Choroid plexus epithelial cell (primary cell): Measurements from ENCODE around the gene MAD1L1.

Experiments
- DNase-seq: peaks from one replicate; pipeline ENCODE4 v3.0.0-alpha.2; 2010; ENCODE audit warnings: low read depth
- H3K4me3 ChIP-seq: 2 replicates; pipeline ENCODE4 v1.5.1; 2011; ENCODE audit warnings: low read depth, mild to moderate bottlenecking, control low read depth, low read length, moderate library complexity
- TF ChIP-seq, protein P1 (sequence below): conservative IDR thresholded peaks from 2 replicates; pipeline ENCODE4 v1.5.1; 2011; ENCODE audit warnings: low read depth, mild to moderate bottlenecking, control low read depth, inconsistent platforms, low read length, moderate library complexity

MAD1L1 gene

DNA sequence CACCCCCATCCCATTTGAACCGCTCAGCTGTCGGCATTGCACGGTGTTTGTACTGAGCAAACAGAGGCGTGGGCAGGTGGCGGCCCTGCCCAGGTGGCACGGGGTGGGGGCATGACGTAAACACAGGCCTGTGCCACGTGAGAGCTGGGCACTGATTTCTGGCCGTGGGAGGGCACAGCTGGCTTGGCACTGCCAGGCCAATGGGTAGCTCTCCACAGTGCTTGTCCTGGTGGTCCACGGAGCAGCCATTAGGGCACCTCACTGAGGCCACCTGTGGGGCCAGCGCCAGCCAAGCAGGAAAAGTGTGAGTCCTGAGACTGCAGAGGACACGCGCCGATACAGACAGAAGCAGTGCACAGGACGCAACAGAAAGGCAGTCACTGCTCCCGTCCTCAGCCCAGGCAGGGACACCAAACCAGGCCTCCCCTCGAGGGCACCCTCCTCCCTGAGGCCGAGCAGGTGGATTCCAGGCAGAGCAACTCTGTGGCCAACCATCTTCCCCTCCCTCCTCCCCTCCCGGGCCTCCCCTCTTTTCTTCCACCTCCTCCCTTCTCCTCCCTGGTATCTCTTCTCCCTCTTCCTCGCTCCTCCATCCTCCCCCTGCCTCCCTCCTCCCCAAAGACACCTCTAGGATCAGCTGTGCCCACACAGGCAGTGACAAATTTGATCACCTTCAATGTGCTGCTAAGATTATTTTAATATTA lies 303.9 kb downstream of the MAD1L1 start:
- DNase-seq = no peak

GRCh38 chr7:1927937-1928644 lies 304.7 kb downstream of the MAD1L1 start:
- no peak for DNase-seq
- no peak overlapping the region for H3K4me3 ChIP-seq
- TF ChIP-seq, protein P1, sequence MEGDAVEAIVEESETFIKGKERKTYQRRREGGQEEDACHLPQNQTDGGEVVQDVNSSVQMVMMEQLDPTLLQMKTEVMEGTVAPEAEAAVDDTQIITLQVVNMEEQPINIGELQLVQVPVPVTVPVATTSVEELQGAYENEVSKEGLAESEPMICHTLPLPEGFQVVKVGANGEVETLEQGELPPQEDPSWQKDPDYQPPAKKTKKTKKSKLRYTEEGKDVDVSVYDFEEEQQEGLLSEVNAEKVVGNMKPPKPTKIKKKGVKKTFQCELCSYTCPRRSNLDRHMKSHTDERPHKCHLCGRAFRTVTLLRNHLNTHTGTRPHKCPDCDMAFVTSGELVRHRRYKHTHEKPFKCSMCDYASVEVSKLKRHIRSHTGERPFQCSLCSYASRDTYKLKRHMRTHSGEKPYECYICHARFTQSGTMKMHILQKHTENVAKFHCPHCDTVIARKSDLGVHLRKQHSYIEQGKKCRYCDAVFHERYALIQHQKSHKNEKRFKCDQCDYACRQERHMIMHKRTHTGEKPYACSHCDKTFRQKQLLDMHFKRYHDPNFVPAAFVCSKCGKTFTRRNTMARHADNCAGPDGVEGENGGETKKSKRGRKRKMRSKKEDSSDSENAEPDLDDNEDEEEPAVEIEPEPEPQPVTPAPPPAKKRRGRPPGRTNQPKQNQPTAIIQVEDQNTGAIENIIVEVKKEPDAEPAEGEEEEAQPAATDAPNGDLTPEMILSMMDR = no peak

More for the DNA sequence above, 303.9 kb downstream of the MAD1L1 start:
- TF ChIP-seq, protein P1 = no peak
- H3K4me3 ChIP-seq = no peak overlapping the region

GRCh38 chr7:1926908-1927306 lies 305.8 kb downstream of the MAD1L1 start:
- TF ChIP-seq, protein P1 = no peak
- DNase-seq = no peak
- H3K4me3 ChIP-seq = no peak overlapping the region

- TF ChIP-seq, protein P1 = no peak
- no peak overlapping the region for H3K4me3 ChIP-seq
- no peak for DNase-seq
These were observed 306.5 kb downstream of the MAD1L1 start for GRCh38 chr7:1925973-1926907.

GRCh38 chr7:1925349-1925748 lies 307.4 kb downstream of the MAD1L1 start:
- no peak overlapping the region for H3K4me3 ChIP-seq
- TF ChIP-seq, protein P1 = peak; percentile 27
- no peak for DNase-seq

DNA sequence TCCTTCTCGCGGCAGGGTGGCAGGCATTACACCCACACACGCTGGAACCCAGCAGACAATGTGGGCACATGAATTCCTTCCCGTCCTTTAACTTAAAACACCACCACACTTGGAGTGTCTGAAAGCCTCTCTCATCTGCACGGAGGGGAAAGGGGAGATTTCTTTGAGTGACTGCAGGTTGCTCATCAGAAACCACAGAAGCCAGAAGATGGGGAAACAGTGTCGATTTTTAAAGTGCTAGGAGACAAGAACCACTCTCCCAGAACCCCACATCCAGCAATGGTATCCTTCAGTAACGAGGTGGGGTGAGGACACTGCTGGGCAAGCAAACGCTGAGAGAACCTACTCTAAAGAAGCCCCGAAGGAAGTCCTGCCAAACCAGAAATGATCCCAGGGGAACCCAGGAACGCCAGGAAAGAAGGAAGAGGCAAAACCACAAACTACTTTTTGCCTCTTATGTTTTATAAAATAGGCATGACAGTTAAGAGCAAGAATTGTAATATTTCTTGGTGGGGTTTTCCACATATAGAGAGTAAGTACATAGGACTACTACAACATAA lies 308.4 kb downstream of the MAD1L1 start:
- TF ChIP-seq, protein P1 = no peak
- no peak overlapping the region for H3K4me3 ChIP-seq
- DNase-seq = peak; percentile 15
